ENCODE data around the gene SSTR3.

The SSTR3 gene

GRCh38 chr22:37228106-37229011, 16.1 kb upstream of the SSTR3 start:
- no peak for DNase-seq

DNA sequence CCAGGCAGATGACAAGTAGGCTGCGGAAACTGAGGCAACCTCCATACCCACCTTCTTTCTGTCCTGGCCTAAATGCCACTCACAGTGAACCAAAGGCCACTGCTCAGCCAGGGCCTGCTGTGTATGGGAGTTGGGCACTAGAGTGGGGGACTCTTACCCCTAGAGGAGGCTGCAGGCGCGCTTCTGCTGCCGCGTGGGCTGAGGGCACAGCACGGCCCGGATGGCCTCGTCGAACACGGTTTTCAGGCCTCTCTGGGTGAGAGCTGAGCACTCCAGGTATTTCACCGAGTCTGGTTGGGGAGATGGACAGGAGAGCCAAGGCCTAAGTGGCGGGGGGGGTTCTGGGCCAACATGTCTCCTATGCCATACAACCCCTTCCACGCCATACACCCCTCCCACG, 14.2 kb upstream of the SSTR3 start:
- DNase-seq, result no peak

- no peak for DNase-seq
Observed at GRCh38 chr22:37226087-37226486, 13.8 kb upstream of the SSTR3 start.

- DNase-seq, result no peak
Observed at GRCh38 chr22:37225481-37225880, 13.2 kb upstream of the SSTR3 start.

GRCh38 chr22:37224757-37225420, 12.6 kb upstream of the SSTR3 start:
- DNase-seq, result no peak

- no peak for DNase-seq
Observed at GRCh38 chr22:37223965-37224551, 11.8 kb upstream of the SSTR3 start.

DNA sequence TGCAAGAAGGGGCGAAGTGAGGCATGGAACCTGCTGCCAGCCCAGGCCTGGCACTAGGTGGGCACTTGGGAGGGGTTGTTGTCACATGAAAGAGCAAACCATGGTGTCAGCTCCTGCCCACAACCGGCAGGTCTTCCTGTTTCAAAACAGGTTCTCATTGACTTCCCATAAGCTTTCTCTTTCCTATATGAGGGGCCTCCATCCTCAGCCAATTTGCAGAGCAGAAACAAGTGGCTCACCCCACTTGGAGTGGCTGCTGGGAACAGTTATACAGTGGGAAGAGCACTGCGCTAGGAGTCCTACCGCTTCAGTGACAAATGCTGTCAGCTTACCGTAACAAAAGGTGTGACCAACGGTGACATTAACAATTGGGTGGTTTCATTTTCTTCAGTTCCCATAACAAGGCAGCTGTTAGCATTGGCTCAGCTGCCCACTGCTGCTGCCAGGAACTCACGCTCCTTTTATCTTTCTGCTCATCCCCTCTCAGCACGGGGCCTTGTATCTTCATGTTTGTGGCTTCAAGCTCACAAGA, 10.2 kb upstream of the SSTR3 start:
- no peak for DNase-seq

GRCh38 chr22:37221424-37222333, 9.4 kb upstream of the SSTR3 start:
- no peak for DNase-seq

DNA sequence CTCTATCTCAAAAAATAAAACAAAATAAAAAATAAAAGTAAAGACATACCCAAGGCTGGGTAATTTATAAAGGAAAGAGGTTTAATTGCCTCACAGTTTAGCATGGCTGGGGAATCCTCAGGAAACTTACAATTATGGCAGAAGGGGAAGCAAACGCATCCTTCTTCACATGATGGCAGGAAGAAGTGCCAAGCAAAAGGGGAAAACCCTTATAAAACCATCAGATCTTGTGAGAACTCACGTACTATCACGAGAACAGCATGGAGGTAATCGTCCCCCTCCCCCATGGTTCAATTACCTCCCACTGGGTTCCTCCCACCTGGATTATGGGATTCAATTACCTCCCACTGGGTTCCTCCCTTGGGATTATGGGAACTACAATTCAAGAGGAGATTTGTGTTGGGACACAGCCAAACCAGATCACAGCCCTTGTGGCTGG, 8.3 kb upstream of the SSTR3 start:
- DNase-seq, result no peak

- no peak for DNase-seq
Observed at GRCh38 chr22:37219533-37219932, 7.3 kb upstream of the SSTR3 start.

GRCh38 chr22:37218771-37219411, 6.6 kb upstream of the SSTR3 start:
- no peak for DNase-seq

DNA sequence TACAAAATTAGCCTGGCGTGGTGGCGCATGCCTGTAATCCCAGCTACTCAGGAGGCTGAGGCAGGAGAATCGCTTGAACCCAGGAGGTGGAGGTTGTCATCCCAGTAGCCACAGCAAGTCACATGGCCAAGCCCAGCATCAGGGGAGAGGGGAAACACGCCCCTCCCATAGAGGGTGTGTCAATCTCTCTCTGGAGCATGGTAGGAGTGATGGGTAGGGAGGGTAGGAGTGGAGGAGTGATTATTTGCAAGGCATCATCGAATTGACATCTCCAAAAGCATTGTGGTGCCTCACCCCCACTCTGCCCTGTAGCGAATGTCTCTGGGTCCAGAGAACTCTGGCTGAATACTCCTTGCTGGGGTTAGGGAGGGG, 6.1 kb upstream of the SSTR3 start:
- DNase-seq, result no peak

DNA sequence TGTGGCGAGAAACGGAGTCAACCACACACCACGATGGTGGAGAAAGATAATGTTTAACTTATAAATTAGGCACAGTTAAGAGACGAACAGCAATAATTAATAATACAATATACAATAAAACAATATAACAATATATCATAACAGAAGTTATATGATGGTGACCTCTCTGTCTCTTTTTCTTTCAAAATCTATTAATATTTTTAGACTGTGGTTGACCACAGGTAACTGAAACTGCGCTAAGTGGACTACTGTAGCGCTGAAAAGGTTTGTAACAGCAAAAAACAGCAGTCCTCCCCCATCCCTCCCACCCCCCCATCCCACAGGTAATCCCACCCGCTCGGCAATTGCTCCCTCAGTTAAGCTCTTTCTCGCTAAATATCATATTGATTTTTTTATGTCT, 3.6 kb upstream of the SSTR3 start:
- no peak for DNase-seq

GRCh38 chr22:37214731-37215030, 2.4 kb upstream of the SSTR3 start:
- no peak for DNase-seq

DNA sequence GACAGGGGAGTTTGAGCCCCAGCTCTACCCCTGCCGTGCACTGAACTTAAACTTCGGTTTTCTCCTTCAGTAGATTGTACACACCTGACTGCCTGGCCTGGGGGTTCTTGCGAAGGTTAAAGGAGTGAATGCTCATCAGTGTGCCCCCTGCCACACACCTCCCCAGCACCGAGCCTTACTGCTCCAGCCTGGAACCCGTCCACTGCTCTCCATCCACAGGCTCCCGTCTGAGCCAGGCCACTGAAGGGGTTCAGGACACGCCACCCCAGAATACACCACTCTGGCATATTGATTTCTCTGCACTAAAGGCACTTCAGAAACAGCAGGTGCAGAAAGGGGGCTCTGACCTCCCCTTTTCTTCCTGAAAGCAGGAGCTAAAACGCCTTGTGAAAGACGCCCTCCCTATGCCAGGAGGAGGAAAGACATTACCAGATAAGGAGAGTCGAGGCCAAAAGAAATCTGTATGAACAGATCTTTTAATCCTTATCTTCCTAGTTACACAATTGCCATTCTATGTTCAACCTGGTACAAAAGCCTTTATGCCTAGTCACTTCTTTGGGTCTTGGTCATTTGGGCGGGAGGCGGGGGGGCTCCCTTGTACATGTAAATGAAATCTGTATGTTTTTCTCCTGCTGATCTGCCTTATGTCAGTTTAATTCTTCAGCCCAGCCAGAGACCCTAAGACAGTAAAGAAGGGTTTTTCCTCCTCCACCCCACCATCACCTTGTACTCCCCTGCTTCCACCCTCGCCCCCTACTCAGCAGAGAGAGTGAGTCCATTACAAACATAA, 1.9 kb upstream of the SSTR3 start:
- DNase-seq, result no peak

- DNase-seq, result no peak
Observed at GRCh38 chr22:37213218-37213855, 1.1 kb upstream of the SSTR3 start.

DNA sequence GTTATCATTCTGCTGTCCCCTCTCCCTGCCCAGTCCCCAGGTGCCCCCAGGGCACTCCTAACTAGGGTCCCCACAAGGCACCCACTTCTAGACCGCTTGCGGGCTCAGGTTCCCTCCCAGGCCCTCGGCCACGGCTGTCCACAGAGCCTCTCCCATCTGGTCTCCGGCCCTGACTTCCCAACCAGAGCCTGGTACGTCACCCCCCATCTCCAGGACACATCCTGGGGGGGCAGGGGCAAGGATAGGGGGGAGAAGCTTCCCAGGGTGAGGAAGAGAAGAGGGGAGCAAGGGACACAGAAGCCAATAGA, 457 bp downstream of the SSTR3 start:
- DNase-seq, result no peak

- DNase-seq, result no peak
Observed at GRCh38 chr22:37211075-37211865, 1.0 kb downstream of the SSTR3 start.

DNA sequence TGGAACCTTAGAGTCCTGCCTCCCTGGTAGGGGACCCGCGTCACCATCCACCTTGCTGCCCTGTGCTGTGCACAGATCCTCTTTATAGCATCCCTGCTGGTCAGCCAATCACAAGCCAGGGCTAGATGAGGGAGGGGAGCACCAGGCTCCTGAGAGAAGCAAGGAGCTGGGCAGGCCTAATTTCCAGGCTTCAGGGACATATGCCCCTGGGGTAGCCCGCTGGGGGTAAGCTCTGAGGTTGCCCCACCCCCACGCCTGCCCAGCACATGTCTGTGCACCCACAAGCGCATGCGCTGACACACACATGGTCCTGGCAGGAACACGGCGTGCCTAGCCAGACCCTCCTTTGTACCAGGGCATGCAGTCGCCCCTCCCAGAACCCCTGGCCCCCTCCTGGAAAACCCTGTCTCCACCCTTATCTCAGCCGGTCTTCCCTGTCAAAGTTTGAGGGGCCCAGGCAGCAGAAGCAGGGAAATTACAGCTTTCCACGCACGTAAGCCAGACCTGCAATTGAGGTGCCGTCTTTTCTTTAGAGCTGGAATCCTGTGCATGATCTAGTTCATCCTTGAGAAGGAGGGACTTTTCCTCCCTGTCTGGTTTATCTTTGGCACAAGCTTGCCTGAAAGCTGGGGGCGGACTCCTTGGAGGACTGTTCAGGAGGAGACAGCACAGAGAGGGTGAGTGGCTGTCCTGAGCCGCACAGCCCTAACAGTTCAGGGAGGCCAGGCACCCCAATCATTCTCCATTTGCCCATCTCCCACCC, 2.1 kb downstream of the SSTR3 start:
- no peak for DNase-seq

All from NCI-H1105 (cell line).